HFFc6 (cell line): Measurements from ENCODE around the gene FGF4. TPM values are rescaled to one million over a fixed set of nuclear protein-coding genes. Genes with fewer than 3 reads are reported as not detected.

Experiments
- DNase-seq: peaks from one replicate; pipeline ENCODE4 v3.0.0-alpha.2; 2018
- H3K27ac Mint-ChIP-seq: 2 replicates; pipeline ENCODE4 v1.8.0; 2020; ENCODE audit warnings: mild to moderate bottlenecking, mixed read lengths
- H3K27me3 Mint-ChIP-seq: 2 replicates; pipeline ENCODE4 v1.8.0; 2021; ENCODE audit warnings: mild to moderate bottlenecking, moderate library complexity, mixed read lengths; ENCODE audit not compliant: insufficient read depth
- H3K36me3 Mint-ChIP-seq: 2 replicates; pipeline ENCODE4 v1.8.0; 2021; ENCODE audit warnings: low read depth, mixed read lengths
- H3K4me1 Mint-ChIP-seq: 2 replicates; pipeline ENCODE4 v1.8.0; 2020; ENCODE audit warnings: low read depth, mixed read lengths
- H3K4me3 Mint-ChIP-seq: 2 replicates; pipeline ENCODE4 v1.8.0; 2020; ENCODE audit warnings: mild to moderate bottlenecking, moderate library complexity, mixed read lengths
- H3K9me3 Mint-ChIP-seq: 2 replicates; pipeline ENCODE4 v1.8.0; 2020; ENCODE audit warnings: mild to moderate bottlenecking, mixed read lengths
- total RNA-seq, 6 experiments: library from RNA; stranded (reverse); fragmentation: NEBNext Ultra II Directional; extraction: Animal tissue kit (Norgen Biotek cat#: 25700); gene quantifications; 2 replicates in 1 of 6; 3 replicates in 5 of 6; pipeline ENCODE4 v1.2.3, GENCODE V29; 2021
- TF ChIP-seq, protein P1 (sequence below): fragments of 200-600 bp; sonication (generic); IDR thresholded peaks from 2 replicates; pipeline ENCODE4 v1.5.0; 2021; ENCODE audit warnings: antibody characterized with exemption, mild to moderate bottlenecking

The FGF4 gene
- total RNA-seq, 6 experiments from 2014 or later: not detected

DNA sequence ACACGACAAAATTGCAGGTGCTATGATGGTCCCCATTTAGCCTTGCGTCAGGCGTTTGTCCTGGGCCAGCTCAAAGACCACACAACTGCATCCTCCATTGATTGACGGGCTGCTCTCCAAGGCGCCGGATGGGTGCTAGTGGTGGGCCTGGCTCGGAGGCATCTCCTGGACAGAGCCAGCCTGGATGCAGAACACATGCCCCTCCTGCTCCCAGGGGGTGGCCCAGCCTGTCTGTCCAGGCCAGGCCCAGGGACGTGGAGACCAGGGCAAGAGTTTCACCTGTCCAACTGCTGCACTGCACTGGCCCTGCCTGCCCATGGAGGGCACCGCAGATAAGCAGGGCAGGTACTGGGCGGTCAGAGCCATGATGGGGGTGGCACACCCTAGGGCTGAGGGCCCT, 47.9 kb downstream of the FGF4 start:
- no peak for DNase-seq
- H3K27ac Mint-ChIP-seq: no peak overlapping the region
- H3K4me3 Mint-ChIP-seq: no peak overlapping the region
- H3K4me1 Mint-ChIP-seq: peaks cover 7% of the 10 kb centered on the region
- H3K36me3 Mint-ChIP-seq: no peaks in the 10 kb centered on the region
- H3K27me3 Mint-ChIP-seq: peaks cover 63% of the 10 kb centered on the region
- TF ChIP-seq, protein P1, sequence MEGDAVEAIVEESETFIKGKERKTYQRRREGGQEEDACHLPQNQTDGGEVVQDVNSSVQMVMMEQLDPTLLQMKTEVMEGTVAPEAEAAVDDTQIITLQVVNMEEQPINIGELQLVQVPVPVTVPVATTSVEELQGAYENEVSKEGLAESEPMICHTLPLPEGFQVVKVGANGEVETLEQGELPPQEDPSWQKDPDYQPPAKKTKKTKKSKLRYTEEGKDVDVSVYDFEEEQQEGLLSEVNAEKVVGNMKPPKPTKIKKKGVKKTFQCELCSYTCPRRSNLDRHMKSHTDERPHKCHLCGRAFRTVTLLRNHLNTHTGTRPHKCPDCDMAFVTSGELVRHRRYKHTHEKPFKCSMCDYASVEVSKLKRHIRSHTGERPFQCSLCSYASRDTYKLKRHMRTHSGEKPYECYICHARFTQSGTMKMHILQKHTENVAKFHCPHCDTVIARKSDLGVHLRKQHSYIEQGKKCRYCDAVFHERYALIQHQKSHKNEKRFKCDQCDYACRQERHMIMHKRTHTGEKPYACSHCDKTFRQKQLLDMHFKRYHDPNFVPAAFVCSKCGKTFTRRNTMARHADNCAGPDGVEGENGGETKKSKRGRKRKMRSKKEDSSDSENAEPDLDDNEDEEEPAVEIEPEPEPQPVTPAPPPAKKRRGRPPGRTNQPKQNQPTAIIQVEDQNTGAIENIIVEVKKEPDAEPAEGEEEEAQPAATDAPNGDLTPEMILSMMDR: no peak
- no peaks in the 10 kb centered on the region for H3K9me3 Mint-ChIP-seq

DNA sequence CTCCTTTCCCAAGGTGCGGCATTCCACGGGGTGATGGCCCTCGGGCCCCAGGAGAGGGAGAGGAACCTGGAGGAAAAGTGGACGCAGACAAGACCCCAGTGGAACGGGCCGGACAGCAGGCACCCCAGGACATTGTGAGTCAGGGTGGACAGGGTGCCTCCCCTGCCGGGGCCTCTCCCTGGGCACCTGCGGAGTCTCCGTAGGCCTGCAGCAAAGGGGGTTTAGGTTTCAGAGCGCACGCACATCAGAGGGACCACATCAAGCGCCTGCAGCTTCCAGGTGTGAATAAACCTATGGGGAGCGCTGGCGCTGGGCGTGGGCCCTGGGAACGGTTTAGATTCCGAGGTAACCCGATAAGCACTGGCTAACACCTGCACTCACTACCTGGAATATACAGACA, 48.7 kb downstream of the FGF4 start:
- H3K27ac Mint-ChIP-seq: no peak overlapping the region
- TF ChIP-seq, protein P1: no peak
- H3K36me3 Mint-ChIP-seq: no peaks in the 10 kb centered on the region
- H3K4me1 Mint-ChIP-seq: peaks cover 7% of the 10 kb centered on the region
- DNase-seq: no peak
- no peaks in the 10 kb centered on the region for H3K9me3 Mint-ChIP-seq
- peaks cover 63% of the 10 kb centered on the region for H3K27me3 Mint-ChIP-seq
- no peak overlapping the region for H3K4me3 Mint-ChIP-seq

DNA sequence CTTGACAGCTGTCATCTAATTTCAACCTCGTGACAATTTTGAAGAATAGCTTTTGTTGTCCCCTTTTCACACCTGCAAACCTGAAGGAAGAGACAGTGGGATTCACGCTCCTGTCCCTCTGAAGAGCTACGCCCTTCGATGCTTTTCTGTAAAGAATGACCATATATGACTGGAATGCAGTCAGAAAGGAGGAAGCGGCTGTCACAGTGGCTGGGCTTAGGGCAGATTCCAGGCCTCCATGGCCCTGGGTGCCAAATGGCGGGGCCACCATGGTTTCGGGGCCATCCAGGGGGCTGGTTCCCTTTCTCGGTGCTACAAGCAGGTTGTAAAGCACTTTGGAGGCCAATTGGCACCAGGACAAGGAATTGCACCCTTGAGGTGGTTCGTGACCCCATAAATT, 49.1 kb downstream of the FGF4 start:
- no peak for DNase-seq
- Mint-ChIP-seq H3K27me3 (peaks cover 65% of the 10 kb centered on the region), H3K9me3 (no peaks in the 10 kb centered on the region), H3K27ac (no peak overlapping the region), H3K36me3 (no peaks in the 10 kb centered on the region), H3K4me1 (peaks cover 7% of the 10 kb centered on the region), H3K4me3 (no peak overlapping the region; the same call in 1 of the 2 replicates)
- TF ChIP-seq, protein P1: no peak

DNA sequence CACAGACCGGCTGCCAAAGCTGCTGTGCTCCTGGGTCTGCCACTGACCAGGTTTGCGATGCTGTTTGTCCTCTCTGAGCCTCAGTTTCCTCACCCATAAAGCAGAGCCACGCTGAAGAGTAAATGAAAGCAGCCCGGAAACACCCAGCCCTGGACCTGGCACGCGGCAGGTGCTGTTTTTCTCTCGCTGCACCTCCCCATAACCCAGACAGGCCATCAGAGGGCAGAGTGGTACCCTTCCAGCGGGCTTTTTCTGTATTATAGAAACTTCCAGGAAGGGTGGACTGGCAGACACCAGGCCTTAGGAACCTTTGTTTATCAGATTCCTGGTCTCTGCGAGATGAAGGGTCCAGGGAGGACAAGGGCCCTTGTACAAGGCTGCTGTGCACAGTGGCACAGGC, 53.4 kb downstream of the FGF4 start:
- Mint-ChIP-seq H3K36me3 (no peaks in the 10 kb centered on the region), H3K27ac (no peak overlapping the region), H3K4me3 (no peak overlapping the region), H3K4me1 (peaks cover 7% of the 10 kb centered on the region), H3K27me3 (peaks cover 66% of the 10 kb centered on the region), H3K9me3 (no peaks in the 10 kb centered on the region)
- TF ChIP-seq, protein P1: peak; percentile 60; the same call in 1 of the 2 replicates
- DNase-seq: no peak

DNA sequence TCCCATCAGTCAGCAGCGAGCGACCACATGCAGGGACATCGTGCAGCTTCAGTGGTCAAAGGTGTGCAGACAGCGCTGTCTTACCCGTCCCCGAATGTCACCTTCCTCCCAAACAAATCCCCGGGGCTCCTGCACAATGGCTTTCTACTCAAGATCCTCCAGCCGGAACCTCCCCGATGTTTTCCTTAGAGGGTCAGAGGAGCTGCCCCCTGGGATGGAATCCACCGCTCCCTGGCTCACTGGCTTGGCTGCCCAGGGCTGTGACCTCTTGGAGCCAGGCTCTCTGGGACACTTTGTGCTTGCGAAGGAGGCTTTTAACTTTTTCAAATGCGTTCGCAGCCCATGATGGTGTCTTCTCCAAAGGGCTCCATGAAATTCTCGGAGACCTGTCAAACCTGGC, 54.0 kb downstream of the FGF4 start:
- peaks cover 63% of the 10 kb centered on the region for H3K27me3 Mint-ChIP-seq
- no peaks in the 10 kb centered on the region for H3K36me3 Mint-ChIP-seq
- H3K9me3 Mint-ChIP-seq: no peaks in the 10 kb centered on the region
- TF ChIP-seq, protein P1: no peak
- H3K4me1 Mint-ChIP-seq: peaks cover 5% of the 10 kb centered on the region
- DNase-seq: no peak
- H3K27ac Mint-ChIP-seq: no peak overlapping the region
- no peak overlapping the region for H3K4me3 Mint-ChIP-seq

Other genes with a start within 250 kb of the FGF4 start
- 1,000 to 10,000 TPM; 1,259 to 2,084 (median 1,434) TPM for gene CCND1, start 134.2 kb downstream of the FGF4 start, total RNA-seq
- 10 to 100 TPM; 23.2 to 28.5 (median 25.6) TPM for gene LTO1, start 100.0 kb downstream of the FGF4 start, total RNA-seq
- not detected for gene FGF19, start 71.3 kb downstream of the FGF4 start, total RNA-seq
- gene FGF3, start 44.1 kb upstream of the FGF4 start, total RNA-seq: not detected